ENCODE measurements around the gene NECTIN1. TPM values are rescaled to one million over a fixed set of nuclear protein-coding genes. Genes with fewer than 3 reads are reported as not detected.

NECTIN1 gene
- total RNA-seq, 1 donor from 2014 or later: 62.9 TPM

DNA sequence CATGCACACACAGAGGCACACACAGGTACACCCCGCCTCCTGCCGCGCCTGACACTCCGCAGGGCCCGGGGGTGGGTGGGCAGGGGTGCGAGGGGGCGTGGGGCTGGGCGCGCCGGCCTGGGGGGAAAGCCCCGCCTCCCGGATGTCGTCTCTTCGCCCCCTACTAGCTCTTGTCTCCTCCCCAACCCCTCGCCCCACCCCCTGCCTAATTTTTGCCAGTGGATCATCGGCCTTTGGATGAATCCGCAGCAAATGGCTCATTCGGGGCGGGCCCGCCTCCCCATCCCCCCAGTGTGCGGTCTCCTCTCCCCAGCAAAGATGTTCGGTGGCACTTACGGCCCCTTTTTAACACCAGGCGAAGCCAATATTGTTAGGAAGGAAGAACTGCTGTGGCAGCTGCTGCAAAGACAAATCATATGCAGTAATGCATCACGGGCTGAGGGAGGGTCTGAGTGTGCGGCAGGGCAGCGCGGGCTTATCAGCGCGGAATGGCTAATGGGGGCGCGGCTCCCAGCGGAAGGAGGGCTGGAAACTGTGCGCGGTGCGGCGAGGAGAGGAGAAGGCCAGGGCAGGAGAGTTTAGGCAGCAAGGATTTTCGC is 13.4 kb upstream of the NECTIN1 start:
- H3K27ac Mint-ChIP-seq: peak overlapping the region; percentile 66
- peaks cover 43% of the 10 kb centered on the region for H3K27me3 Mint-ChIP-seq
- H3K9me3 Mint-ChIP-seq: no peaks in the 10 kb centered on the region
- no peaks in the 10 kb centered on the region for H3K36me3 Mint-ChIP-seq
- peak overlapping the region; percentile 85 for H3K4me3 Mint-ChIP-seq
- TF ChIP-seq, protein P1, sequence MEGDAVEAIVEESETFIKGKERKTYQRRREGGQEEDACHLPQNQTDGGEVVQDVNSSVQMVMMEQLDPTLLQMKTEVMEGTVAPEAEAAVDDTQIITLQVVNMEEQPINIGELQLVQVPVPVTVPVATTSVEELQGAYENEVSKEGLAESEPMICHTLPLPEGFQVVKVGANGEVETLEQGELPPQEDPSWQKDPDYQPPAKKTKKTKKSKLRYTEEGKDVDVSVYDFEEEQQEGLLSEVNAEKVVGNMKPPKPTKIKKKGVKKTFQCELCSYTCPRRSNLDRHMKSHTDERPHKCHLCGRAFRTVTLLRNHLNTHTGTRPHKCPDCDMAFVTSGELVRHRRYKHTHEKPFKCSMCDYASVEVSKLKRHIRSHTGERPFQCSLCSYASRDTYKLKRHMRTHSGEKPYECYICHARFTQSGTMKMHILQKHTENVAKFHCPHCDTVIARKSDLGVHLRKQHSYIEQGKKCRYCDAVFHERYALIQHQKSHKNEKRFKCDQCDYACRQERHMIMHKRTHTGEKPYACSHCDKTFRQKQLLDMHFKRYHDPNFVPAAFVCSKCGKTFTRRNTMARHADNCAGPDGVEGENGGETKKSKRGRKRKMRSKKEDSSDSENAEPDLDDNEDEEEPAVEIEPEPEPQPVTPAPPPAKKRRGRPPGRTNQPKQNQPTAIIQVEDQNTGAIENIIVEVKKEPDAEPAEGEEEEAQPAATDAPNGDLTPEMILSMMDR (conservative IDR thresholded peaks at IDR 0.05): no peak
- DNase-seq (ENCODE audit: extremely low spot score, unreplicated experiment): no peak
- H3K4me1 Mint-ChIP-seq (ENCODE audit: unreplicated experiment): peaks cover 11% of the 10 kb centered on the region

DNA sequence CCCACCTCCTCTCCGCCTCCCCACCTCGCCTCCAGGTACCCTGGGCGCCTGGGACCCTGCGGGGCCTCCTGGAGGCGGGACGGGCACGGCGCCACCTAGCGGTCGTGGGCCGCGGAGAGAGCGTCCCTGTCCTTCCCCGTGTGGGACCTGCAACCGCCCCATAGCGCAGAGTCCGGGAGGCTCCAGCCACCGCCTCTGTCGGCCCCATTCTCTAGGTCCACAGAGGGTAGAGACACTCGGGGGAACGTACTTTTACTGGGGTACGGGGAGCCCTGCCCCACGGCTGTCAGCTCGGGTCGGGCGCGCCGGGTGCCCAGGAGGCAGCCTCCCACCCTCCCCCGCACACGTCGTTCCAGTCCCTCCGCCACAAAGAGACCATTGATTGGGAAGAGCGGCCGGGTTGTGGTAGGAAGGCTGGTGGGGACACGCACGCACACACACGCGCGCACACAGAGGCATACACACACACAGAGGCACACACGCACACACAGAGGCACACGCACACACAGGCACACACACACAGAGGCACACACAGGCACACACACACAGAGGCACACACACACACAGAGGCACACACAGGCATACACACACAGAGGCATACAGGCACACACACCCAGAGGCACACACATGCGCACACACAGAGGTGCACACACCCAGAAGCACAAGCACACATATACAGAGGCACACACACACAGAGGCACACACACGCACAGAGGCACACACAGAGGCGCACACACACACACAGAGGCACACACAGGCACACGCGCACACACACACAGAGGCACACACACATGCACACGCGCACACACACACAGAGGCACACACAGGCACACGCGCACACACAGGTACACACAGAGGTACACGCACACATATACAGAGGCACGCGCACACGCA is 12.6 kb upstream of the NECTIN1 start:
- peaks cover 43% of the 10 kb centered on the region for H3K27me3 Mint-ChIP-seq

DNA sequence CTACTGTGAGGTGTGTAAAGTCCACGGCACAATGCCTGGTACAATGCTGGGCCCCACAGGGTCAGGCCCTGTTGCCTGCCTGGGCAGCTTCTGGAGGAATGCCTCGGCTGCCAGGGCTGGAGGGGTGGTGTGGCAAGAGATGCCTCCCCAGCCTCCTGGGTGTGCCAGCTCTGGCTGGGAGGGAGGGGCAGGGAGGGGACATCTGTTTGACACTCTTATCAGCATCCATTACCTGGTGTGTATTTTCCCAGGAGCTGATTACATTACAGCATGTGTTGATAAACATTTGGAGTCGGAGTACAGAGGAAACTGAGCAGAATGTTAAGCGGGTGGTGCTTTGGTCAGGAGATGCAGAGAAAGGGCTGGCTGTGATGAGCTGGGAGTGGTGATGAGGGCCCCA is 11.0 kb upstream of the NECTIN1 start:
- TF ChIP-seq, protein P1 (conservative IDR thresholded peaks at IDR 0.05): no peak
- H3K4me1 Mint-ChIP-seq (ENCODE audit: unreplicated experiment): peaks cover 11% of the 10 kb centered on the region
- peaks cover 50% of the 10 kb centered on the region for H3K27me3 Mint-ChIP-seq
- no peaks in the 10 kb centered on the region for H3K36me3 Mint-ChIP-seq
- no peak overlapping the region for H3K27ac Mint-ChIP-seq
- DNase-seq (ENCODE audit: extremely low spot score, unreplicated experiment): no peak
- H3K9me3 Mint-ChIP-seq: no peaks in the 10 kb centered on the region
- H3K4me3 Mint-ChIP-seq: no peak overlapping the region

More for the DNA sequence above, 12.6 kb upstream of the NECTIN1 start:
- no peaks in the 10 kb centered on the region for H3K36me3 Mint-ChIP-seq
- DNase-seq (ENCODE audit: extremely low spot score, unreplicated experiment): no peak
- peaks cover 11% of the 10 kb centered on the region for H3K4me1 Mint-ChIP-seq (ENCODE audit: unreplicated experiment)
- TF ChIP-seq, protein P1 (conservative IDR thresholded peaks at IDR 0.05): peak; percentile 93
- H3K9me3 Mint-ChIP-seq: no peaks in the 10 kb centered on the region
- peak overlapping the region; percentile 78 for H3K4me3 Mint-ChIP-seq
- no peak overlapping the region for H3K27ac Mint-ChIP-seq

DNA sequence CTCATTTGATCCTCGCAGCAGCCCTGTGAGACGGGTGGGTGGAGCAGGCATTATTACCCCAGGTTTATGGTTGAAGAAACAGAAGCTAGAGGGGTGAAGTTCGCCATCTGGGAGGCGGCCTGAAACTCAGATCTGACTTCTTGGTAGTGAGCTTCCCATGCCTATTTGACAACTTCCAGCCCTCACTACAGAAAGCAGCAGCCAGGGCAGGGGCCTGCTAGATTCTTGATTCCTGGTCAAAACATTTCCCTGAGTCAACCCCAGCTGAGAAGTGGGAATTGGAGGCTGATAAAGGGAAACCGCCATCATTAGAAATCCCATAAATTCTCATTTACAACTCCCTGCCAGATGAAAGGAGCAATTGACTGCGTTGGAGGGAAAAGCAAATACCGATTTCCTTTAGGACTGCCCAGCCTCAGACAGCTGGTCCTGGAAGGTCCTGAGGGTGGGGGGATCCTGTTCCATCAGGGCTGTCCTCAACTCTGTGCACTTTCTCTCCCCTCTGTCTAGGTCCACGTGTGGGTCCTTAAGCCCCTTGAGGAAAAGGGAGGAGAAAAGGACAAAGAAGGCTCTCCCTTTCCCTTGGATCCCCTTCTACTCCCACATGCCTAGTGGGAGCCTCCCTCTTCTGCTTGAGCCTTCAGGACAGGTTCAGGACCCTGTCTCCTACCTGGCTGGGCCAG is 10.2 kb upstream of the NECTIN1 start:
- TF ChIP-seq, protein P1 (conservative IDR thresholded peaks at IDR 0.05): no peak
- Mint-ChIP-seq H3K27me3 (peaks cover 46% of the 10 kb centered on the region), H3K4me3 (no peak overlapping the region), H3K27ac (no peak overlapping the region), H3K4me1 (ENCODE audit: unreplicated experiment) (peaks cover 11% of the 10 kb centered on the region), H3K9me3 (no peaks in the 10 kb centered on the region), H3K36me3 (no peaks in the 10 kb centered on the region)
- DNase-seq (ENCODE audit: extremely low spot score, unreplicated experiment): no peak

DNA sequence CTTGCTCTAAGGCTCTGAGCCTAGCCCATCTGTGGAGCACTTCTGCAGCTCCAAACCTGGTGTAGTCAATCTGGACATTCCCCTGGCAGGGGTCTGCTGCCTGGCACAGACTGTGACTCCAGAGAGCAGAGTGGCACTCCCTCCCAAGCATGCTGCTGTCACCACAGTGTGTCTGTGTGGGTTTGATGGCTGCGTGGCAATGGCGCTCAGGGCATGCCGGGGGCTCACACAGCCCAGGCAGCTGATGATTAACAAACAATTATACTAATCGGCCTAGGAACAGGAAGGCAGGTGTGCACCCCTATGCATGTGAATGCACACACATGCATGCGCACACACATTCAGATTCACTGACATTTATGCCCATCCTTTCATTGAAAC is 9.0 kb upstream of the NECTIN1 start:
- Mint-ChIP-seq H3K36me3 (no peaks in the 10 kb centered on the region), H3K9me3 (no peaks in the 10 kb centered on the region), H3K4me1 (ENCODE audit: unreplicated experiment) (peaks cover 11% of the 10 kb centered on the region), H3K27me3 (peaks cover 47% of the 10 kb centered on the region), H3K27ac (no peak overlapping the region), H3K4me3 (no peak overlapping the region)
- no peak for DNase-seq (ENCODE audit: extremely low spot score, unreplicated experiment)
- TF ChIP-seq, protein P1 (conservative IDR thresholded peaks at IDR 0.05): no peak

Measured in type B pancreatic cell (in vitro differentiated cells).